Upper lobe of left lung (tissue), 6 donors: ENCODE results near the gene SYNE2. TPM values are rescaled to one million over a fixed set of nuclear protein-coding genes. Genes with fewer than 3 reads are reported as not detected.
A peak's percentile ranks its signal among the peaks of the same experiment; 100 is the strongest.

Source experiments
- ATAC-seq, 2 donors: fragments of 200-7000 bp; cut with Tn5 transposase; one replicate each; pipeline ENCODE4 v1.9.1; 2022; ENCODE audit warnings: mild to moderate bottlenecking in 2 of 2, moderate library complexity in 2 of 2; ENCODE audit not compliant: low FRiP score in 2 of 2
- DNase-seq, 2 donors: peaks; one replicate each; pipeline ENCODE4 v3.0.0-alpha.2; 2019 to 2020
- H3K27ac ChIP-seq, 4 donors: fragments of 200-600 bp; sonication (generic); one replicate each; pipeline ENCODE4 v1.5.1; 2016 to 2019
- H3K27me3 ChIP-seq, 4 donors: fragments of 200-600 bp; sonication (generic); one replicate each; pipeline ENCODE4 v1.5.1; 2017 to 2019
- H3K36me3 ChIP-seq, 4 donors: fragments of 200-600 bp; sonication (generic); one replicate each; pipeline ENCODE4 v1.5.1; 2016 to 2019
- H3K4me1 ChIP-seq, 4 donors: fragments of 200-600 bp; sonication (generic); one replicate each; pipeline ENCODE4 v1.5.1; 2018 to 2019
- H3K4me3 ChIP-seq, 4 donors: fragments of 200-600 bp; sonication (generic); one replicate each; pipeline ENCODE4 v1.5.1; 2017 to 2019; ENCODE audit warnings: mild to moderate bottlenecking in 2 of 4, moderate library complexity in 1 of 4
- H3K9me3 ChIP-seq, 4 donors: fragments of 200-600 bp; sonication (generic); one replicate each; pipeline ENCODE4 v1.5.1; 2018 to 2019
- CTCF ChIP-seq, 6 experiments: fragments of 450-650 bp in 4 of 6; fragments of 200-600 bp in 2 of 6; sonication (generic) in 2 of 6; IDR thresholded peaks; one replicate each; pipeline ENCODE4 v1.5.1; 2016 to 2019; ENCODE audit warnings: antibody characterized with exemption in 6 of 6
- EP300 ChIP-seq, 4 donors: sonication (generic); formaldehyde crosslinking; IDR thresholded peaks; one replicate each; pipeline ENCODE4 v1.5.1; 2017; ENCODE audit warnings: antibody characterized with exemption in 4 of 4, control low read depth in 2 of 4
- POLR2A ChIP-seq, 4 donors: fragments of 450-650 bp; IDR thresholded peaks; one replicate each; pipeline ENCODE4 v1.5.1; 2016 to 2017; ENCODE audit warnings: antibody characterized with exemption in 4 of 4, mild to moderate bottlenecking in 2 of 4
- POLR2AphosphoS5 ChIP-seq, 2 donors: sonication (generic); formaldehyde crosslinking; IDR thresholded peaks; one replicate each; pipeline ENCODE4 v1.5.1; 2017; ENCODE audit warnings: antibody characterized with exemption in 2 of 2
- WGBS, 2 donors: methylation state at CpG; one replicate each; pipeline ENCODE4 v1.1.5; 2017 to 2018; 5-methylcytosine and 5-hydroxymethylcytosine counted together
- total RNA-seq, 6 donors: library from RNA; depleted of rRNA in 4 of 6; stranded (reverse); fragments of >200 nt in 4 of 6; gene quantifications; one replicate each; pipeline versions ENCODE4 v1.1.0 to v1.2.1, GENCODE V29; 2016 to 2021
- donor health status: DM: no; HTN: no; CAD: no; lungs with moderate emphysema.
- donor health status: DM: no; HTN: yes; CAD: no; lungs with severe emphysema.

SYNE2 gene
- total RNA-seq, 6 donors from 2014 or later, result 75.8 to 439 (median 234) TPM

GRCh38 chr14:64069634-64070359, 217.0 kb downstream of the SYNE2 start:
- peaks cover 0 to 69% (median 26%) of the 10 kb centered on the region in 4 donors for H3K36me3 ChIP-seq
- H3K9me3 ChIP-seq, result no peaks in the 10 kb centered on the region
- H3K4me3 ChIP-seq, result no peak overlapping the region
- WGBS, 2 donors, result 74 to 82% methylated on average over 5 of the region's 5 CpGs
- no peaks in the 10 kb centered on the region for H3K4me1 ChIP-seq
- TF ChIP-seq POLR2AphosphoS5 (IDR thresholded peaks at IDR 0.05) (no peak), POLR2A (IDR thresholded peaks at IDR 0.05) (no peak)
- H3K27me3 ChIP-seq, result no peaks in the 10 kb centered on the region
- no peak overlapping the region for H3K27ac ChIP-seq
- DNase-seq, result no peak
- ATAC-seq, result peak in 1 of 2 donors; percentile 44

DNA sequence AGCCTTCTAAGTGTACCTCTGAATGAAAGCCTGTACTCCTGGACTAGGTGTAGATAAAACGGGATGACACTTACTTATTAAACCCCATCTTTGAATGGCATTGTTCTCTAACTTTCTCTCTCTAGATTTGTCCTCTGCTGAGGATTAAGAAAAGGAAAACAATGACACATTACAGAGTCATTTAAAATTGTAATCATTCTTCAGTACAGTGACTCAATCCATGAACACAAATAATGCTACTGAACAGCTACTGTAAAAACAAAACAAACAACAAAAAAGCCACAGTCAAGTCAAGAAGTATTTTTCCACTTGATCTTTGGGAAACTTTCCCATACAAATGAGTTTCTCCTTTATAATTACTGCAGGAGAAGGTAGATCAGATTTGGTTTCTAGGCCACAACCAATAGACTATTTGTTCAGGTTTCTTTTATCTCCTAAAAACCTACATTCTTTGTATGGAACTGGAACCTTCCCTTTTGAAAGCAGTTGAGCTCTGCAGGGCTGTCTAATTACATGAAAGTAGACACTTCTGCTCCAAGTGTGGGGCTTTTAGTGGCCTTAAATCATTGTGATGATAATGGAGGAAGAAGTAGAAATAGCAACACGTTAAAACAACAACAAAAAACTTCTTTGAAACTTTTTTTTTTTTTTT, 222.3 kb downstream of the SYNE2 start:
- 70 to 78% methylated on average over 2 of the region's 2 CpGs for WGBS, 2 donors
- no peak overlapping the region for H3K27ac ChIP-seq
- TF ChIP-seq EP300 (IDR thresholded peaks at IDR 0.05), result no peak
- no peak for TF ChIP-seq POLR2A (IDR thresholded peaks at IDR 0.05)
- TF ChIP-seq CTCF (IDR thresholded peaks at IDR 0.05), result no peak
- no peak for TF ChIP-seq POLR2AphosphoS5 (IDR thresholded peaks at IDR 0.05)
- no peaks in the 10 kb centered on the region for H3K4me1 ChIP-seq
- no peak overlapping the region for H3K4me3 ChIP-seq
- H3K9me3 ChIP-seq, result no peaks in the 10 kb centered on the region
- peaks cover 0 to 76% (median 32%) of the 10 kb centered on the region in 4 donors for H3K36me3 ChIP-seq
- ATAC-seq (no peak), DNase-seq (no peak)
- no peaks in the 10 kb centered on the region for H3K27me3 ChIP-seq

GRCh38 chr14:64075613-64076005, 222.8 kb downstream of the SYNE2 start:
- Histone ChIP-seq H3K27ac (no peak overlapping the region), H3K4me3 (no peak overlapping the region), H3K36me3 (peaks cover 0 to 79% (median 36%) of the 10 kb centered on the region in 4 donors), H3K4me1 (no peaks in the 10 kb centered on the region), H3K27me3 (no peaks in the 10 kb centered on the region), H3K9me3 (no peaks in the 10 kb centered on the region)
- TF ChIP-seq POLR2A (IDR thresholded peaks at IDR 0.05), result no peak
- no peak for TF ChIP-seq CTCF (IDR thresholded peaks at IDR 0.05)
- no peak for TF ChIP-seq POLR2AphosphoS5 (IDR thresholded peaks at IDR 0.05)
- no peak for TF ChIP-seq EP300 (IDR thresholded peaks at IDR 0.05)
- 88 to 89% methylated on average over 1 of the region's 1 CpG for WGBS, 2 donors
- ATAC-seq (no peak), DNase-seq (no peak)

DNA sequence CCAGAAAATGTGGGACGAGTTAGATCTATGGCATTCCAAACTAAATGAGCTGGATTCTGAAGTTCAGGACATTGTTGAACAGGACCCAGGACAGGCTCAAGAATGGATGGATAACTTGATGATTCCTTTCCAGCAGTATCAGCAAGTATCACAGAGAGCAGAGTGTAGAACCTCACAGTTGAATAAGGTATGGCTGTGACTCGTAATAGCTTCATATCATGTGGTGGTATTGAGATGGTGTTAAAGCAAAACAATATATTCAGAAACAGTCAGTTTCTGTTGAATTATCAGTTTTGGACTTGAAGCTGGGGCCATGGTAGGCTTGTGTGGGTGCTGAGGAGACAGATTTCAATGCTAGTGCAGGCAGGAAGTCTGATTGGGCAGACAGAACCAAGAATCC, 227.6 kb downstream of the SYNE2 start:
- Histone ChIP-seq H3K27me3 (no peaks in the 10 kb centered on the region), H3K9me3 (no peaks in the 10 kb centered on the region), H3K4me1 (no peaks in the 10 kb centered on the region), H3K4me3 (no peak overlapping the region), H3K27ac (no peak overlapping the region), H3K36me3 (peaks cover 0 to 72% (median 29%) of the 10 kb centered on the region in 4 donors)
- no peak for DNase-seq
- WGBS, 2 donors, result 94% methylated on average over 2 of the region's 2 CpGs
- TF ChIP-seq POLR2A (IDR thresholded peaks at IDR 0.05), result no peak
- TF ChIP-seq POLR2AphosphoS5 (IDR thresholded peaks at IDR 0.05), result no peak
- TF ChIP-seq EP300 (IDR thresholded peaks at IDR 0.05), result no peak
- no peak for TF ChIP-seq CTCF (IDR thresholded peaks at IDR 0.05)
- ATAC-seq, result no peak

GRCh38 chr14:64081174-64081746, 228.5 kb downstream of the SYNE2 start:
- Histone ChIP-seq H3K4me1 (no peaks in the 10 kb centered on the region), H3K27ac (no peak overlapping the region), H3K36me3 (peaks cover 0 to 65% (median 29%) of the 10 kb centered on the region in 4 donors), H3K4me3 (no peak overlapping the region), H3K9me3 (no peaks in the 10 kb centered on the region), H3K27me3 (no peaks in the 10 kb centered on the region)
- WGBS, 2 donors, result 86 to 96% methylated on average over 3 of the region's 3 CpGs
- TF ChIP-seq POLR2AphosphoS5 (IDR thresholded peaks at IDR 0.05), result no peak
- no peak for TF ChIP-seq CTCF (IDR thresholded peaks at IDR 0.05)
- TF ChIP-seq EP300 (IDR thresholded peaks at IDR 0.05), result no peak
- no peak for TF ChIP-seq POLR2A (IDR thresholded peaks at IDR 0.05)
- ATAC-seq (no peak), DNase-seq (no peak)
